Measurements from ENCODE around the gene DCDC2.

GRCh38 chr6:24225838-24226237 is 132.0 kb downstream of the DCDC2 start:
- no peak for TF ChIP-seq CTCF (conservative IDR thresholded peaks at IDR 0.05)
- TF ChIP-seq EZH2 (IDR thresholded peaks at IDR 0.05; ENCODE audit: low read depth): no peak
